ENCODE data around the gene PITPNM1. TPM values are rescaled to one million over a fixed set of nuclear protein-coding genes. Genes with fewer than 3 reads are reported as not detected.
"Not testable (repeated sequence)": the region's sequence is repeated elsewhere in the genome, so short reads cannot be mapped to it uniquely, and the experiment has no call there.

PITPNM1 gene
- total RNA-seq, 1 experiment from 2014 or later = 55.9 TPM

GRCh38 chr11:67466962-67467771, 38.0 kb downstream of the PITPNM1 start:
- DNase-seq (ENCODE audit: low spot score) = no peak
- POLR2A ChIA-PET (ENCODE audit: low non-redundant PET) = no interaction called here
- BruUV-seq (replicated peaks) = no TSS peak
- Histone ChIP-seq H3K4me1 (ENCODE audit: insufficient read depth, low read length, poor library complexity, severe bottlenecking) (peaks cover 11% of the 10 kb centered on the region), H3K4me3 (ENCODE audit: low read depth, low read length, poor library complexity, severe bottlenecking) (peak overlapping the region; percentile 84), H3K27me3 (replicated peaks; ENCODE audit: insufficient read depth, low read depth, low read length, poor library complexity) (no peaks in the 10 kb centered on the region), H3K9me3 (ENCODE audit: low read depth, low read length, poor library complexity, severe bottlenecking) (no peaks in the 10 kb centered on the region), H3K27ac (ENCODE audit: low read depth, low read length, poor library complexity, severe bottlenecking) (no peak overlapping the region), H3K36me3 (ENCODE audit: insufficient read depth, low read length, poor library complexity, severe bottlenecking) (no peaks in the 10 kb centered on the region)
- TF ChIP-seq EZH2 (IDR thresholded peaks at IDR 0.05; ENCODE audit: borderline replicate concordance, low read depth, low read length, poor library complexity, severe bottlenecking) = no peak
- TF ChIP-seq, protein P1, sequence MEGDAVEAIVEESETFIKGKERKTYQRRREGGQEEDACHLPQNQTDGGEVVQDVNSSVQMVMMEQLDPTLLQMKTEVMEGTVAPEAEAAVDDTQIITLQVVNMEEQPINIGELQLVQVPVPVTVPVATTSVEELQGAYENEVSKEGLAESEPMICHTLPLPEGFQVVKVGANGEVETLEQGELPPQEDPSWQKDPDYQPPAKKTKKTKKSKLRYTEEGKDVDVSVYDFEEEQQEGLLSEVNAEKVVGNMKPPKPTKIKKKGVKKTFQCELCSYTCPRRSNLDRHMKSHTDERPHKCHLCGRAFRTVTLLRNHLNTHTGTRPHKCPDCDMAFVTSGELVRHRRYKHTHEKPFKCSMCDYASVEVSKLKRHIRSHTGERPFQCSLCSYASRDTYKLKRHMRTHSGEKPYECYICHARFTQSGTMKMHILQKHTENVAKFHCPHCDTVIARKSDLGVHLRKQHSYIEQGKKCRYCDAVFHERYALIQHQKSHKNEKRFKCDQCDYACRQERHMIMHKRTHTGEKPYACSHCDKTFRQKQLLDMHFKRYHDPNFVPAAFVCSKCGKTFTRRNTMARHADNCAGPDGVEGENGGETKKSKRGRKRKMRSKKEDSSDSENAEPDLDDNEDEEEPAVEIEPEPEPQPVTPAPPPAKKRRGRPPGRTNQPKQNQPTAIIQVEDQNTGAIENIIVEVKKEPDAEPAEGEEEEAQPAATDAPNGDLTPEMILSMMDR (conservative IDR thresholded peaks at IDR 0.05; ENCODE audit: low read depth, low read length) = no peak
- intact Hi-C loops (cut with micrococcal nuclease; ENCODE audit: unreplicated experiment) = no loop called here
- CTCF ChIA-PET = no interaction called here

DNA sequence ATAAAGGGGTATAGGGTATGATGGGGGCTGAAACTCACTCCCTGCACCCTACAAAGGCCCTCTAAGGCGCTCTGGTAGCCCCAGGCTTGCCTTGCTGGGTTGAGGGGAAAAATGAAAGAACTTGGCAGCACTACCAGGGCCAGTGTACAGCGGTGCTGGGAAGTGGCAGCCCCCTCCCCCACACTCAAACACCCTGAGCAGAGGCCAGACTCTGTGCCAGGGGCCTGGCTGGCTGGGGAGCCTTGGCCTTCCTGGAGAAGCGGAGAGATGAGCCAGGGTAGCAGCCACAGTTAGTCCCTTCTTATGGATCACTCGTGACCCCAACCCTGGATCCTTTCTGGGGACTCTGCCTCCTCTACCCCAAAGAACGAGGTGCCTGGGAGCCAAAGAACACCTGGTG, 38.8 kb downstream of the PITPNM1 start:
- DNase-seq (ENCODE audit: low spot score) = no peak
- intact Hi-C loops (cut with micrococcal nuclease; ENCODE audit: unreplicated experiment) = no loop called here
- POLR2A ChIA-PET (ENCODE audit: low non-redundant PET) = no interaction called here
- Histone ChIP-seq H3K27ac (ENCODE audit: low read depth, low read length, poor library complexity, severe bottlenecking) (no peak overlapping the region), H3K9me3 (ENCODE audit: low read depth, low read length, poor library complexity, severe bottlenecking) (no peaks in the 10 kb centered on the region), H3K27me3 (replicated peaks; ENCODE audit: insufficient read depth, low read depth, low read length, poor library complexity) (no peaks in the 10 kb centered on the region), H3K36me3 (ENCODE audit: insufficient read depth, low read length, poor library complexity, severe bottlenecking) (no peaks in the 10 kb centered on the region), H3K4me3 (ENCODE audit: low read depth, low read length, poor library complexity, severe bottlenecking) (no peak overlapping the region), H3K4me1 (ENCODE audit: insufficient read depth, low read length, poor library complexity, severe bottlenecking) (peaks cover 11% of the 10 kb centered on the region)
- CTCF ChIA-PET = interaction anchor here (0.7 kb wide), 1 partner anchor 64 kb away, joined by 3 read pairs; the partner anchor contains the start of gene PPP1CA
- BruUV-seq (replicated peaks) = no TSS peak
- no peak for TF ChIP-seq EZH2 (IDR thresholded peaks at IDR 0.05; ENCODE audit: borderline replicate concordance, low read depth, low read length, poor library complexity, severe bottlenecking)
- TF ChIP-seq, protein P1 (conservative IDR thresholded peaks at IDR 0.05; ENCODE audit: low read depth, low read length) = no peak

GRCh38 chr11:67465530-67465929, 39.6 kb downstream of the PITPNM1 start:
- Histone ChIP-seq H3K4me1 (ENCODE audit: insufficient read depth, low read length, poor library complexity, severe bottlenecking) (peaks cover 11% of the 10 kb centered on the region), H3K4me3 (ENCODE audit: low read depth, low read length, poor library complexity, severe bottlenecking) (peak overlapping the region; percentile 80)
- H3K27me3 ChIP-seq (replicated peaks; ENCODE audit: insufficient read depth, low read depth, low read length, poor library complexity); H3K27ac ChIP-seq (ENCODE audit: low read depth, low read length, poor library complexity, severe bottlenecking); BruUV-seq (replicated peaks); H3K9me3 ChIP-seq (ENCODE audit: low read depth, low read length, poor library complexity, severe bottlenecking); CTCF ChIA-PET; intact Hi-C loops (cut with micrococcal nuclease; ENCODE audit: unreplicated experiment); POLR2A ChIA-PET (ENCODE audit: low non-redundant PET); DNase-seq (ENCODE audit: low spot score); H3K36me3 ChIP-seq (ENCODE audit: insufficient read depth, low read length, poor library complexity, severe bottlenecking): not testable (repeated sequence)

DNA sequence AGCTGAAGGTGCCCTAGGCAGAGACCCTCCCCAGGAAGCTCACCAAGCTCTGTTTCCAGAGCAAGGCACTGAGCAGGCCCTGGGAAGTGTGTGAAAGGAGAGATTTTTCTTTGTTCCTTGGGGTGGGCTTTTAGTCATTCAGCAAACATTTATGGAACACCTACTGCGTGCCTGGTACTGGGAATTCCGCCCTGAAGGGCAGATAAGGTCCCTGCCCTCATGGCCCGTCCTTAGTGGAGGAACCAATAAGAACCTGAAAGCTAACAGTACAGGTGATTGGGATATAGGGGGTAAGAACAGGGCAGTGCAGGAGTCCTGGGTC, 40.0 kb downstream of the PITPNM1 start:
- TF ChIP-seq EZH2 (IDR thresholded peaks at IDR 0.05; ENCODE audit: borderline replicate concordance, low read depth, low read length, poor library complexity, severe bottlenecking) = no peak
- TF ChIP-seq, protein P1 (conservative IDR thresholded peaks at IDR 0.05; ENCODE audit: low read depth, low read length) = no peak
- Histone ChIP-seq H3K4me3 (ENCODE audit: low read depth, low read length, poor library complexity, severe bottlenecking) (peak overlapping the region; percentile 80), H3K27me3 (replicated peaks; ENCODE audit: insufficient read depth, low read depth, low read length, poor library complexity) (no peaks in the 10 kb centered on the region), H3K27ac (ENCODE audit: low read depth, low read length, poor library complexity, severe bottlenecking) (peak overlapping the region; percentile 78), H3K4me1 (ENCODE audit: insufficient read depth, low read length, poor library complexity, severe bottlenecking) (peaks cover 11% of the 10 kb centered on the region), H3K36me3 (ENCODE audit: insufficient read depth, low read length, poor library complexity, severe bottlenecking) (no peaks in the 10 kb centered on the region), H3K9me3 (ENCODE audit: low read depth, low read length, poor library complexity, severe bottlenecking) (no peaks in the 10 kb centered on the region)
- CTCF ChIA-PET = no interaction called here
- intact Hi-C loops (cut with micrococcal nuclease; ENCODE audit: unreplicated experiment) = no loop called here
- BruUV-seq (replicated peaks) = no TSS peak
- DNase-seq (ENCODE audit: low spot score) = no peak
- POLR2A ChIA-PET (ENCODE audit: low non-redundant PET) = no interaction called here

All from A673 (cell line).